Measurements from ENCODE around the gene DDX60. TPM values are rescaled to one million over a fixed set of nuclear protein-coding genes. Genes with fewer than 3 reads are reported as not detected.

Gene DDX60
- total and polyA plus RNA-seq, 10 of the 15 experiments (the other 5 are each of a cell fraction or from before 2014, with no cell fraction given): 2.7 to 28.4 (median 6.3) TPM

DNA sequence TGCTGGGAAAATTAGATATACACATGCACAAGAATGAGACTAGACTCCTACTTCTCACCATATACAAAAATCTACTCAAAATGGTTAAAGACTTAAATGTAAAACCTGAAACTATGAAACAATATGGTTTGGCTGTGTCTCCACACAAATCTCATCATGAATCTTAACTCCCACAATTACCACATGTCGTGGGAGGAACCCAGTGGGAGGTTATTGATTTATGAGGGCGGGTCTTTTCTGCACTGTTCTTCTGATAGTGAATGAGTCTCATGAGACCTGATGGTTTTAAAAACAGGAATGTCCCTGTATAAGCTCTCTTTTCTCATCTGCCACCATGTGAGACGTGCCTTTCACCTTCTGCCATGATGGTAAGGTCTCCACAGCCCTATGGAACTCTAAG lies 48.5 kb upstream of the DDX60 start:
- H4K20me1 ChIP-seq (ENCODE audit: control insufficient read depth, insufficient read depth): no peaks in the 10 kb centered on the region
- no peaks in the 10 kb centered on the region for H3K36me3 ChIP-seq (ENCODE audit: control insufficient read depth in 2 of 2, insufficient read depth in 2 of 2, low read length in 1 of 2)
- no peak overlapping the region for H3K9ac ChIP-seq (ENCODE audit: control insufficient read depth, insufficient read depth, low read length)
- ATAC-seq: no peak
- no peak overlapping the region for H3K4me3 ChIP-seq
- no TSS peak for BruUV-seq (replicated peaks)
- H2AFZ ChIP-seq (ENCODE audit: control insufficient read depth, low read depth, low read length): no peak overlapping the region
- no peak for DNase-seq (ENCODE audit: low read depth, low spot score)
- POLR2A ChIA-PET: no interaction called here
- RAD21 ChIA-PET (ENCODE audit: unreplicated experiment): no interaction called here
- WGBS (ENCODE audit: insufficient coverage, insufficient replicate concordance, low lambda C conversion rate, missing lambda C conversion rate): 23% methylated on average over 3 of the region's 3 CpGs
- SMC1A ChIA-PET (ENCODE audit: uncharacterized antibody, unreplicated experiment): interaction anchor here (1.7 kb wide), 1 partner anchor 9 kb away, joined by 3 read pairs; no protein-coding TSS in a partner anchor
- no peak overlapping the region for H3K4me2 ChIP-seq (ENCODE audit: control insufficient read depth, insufficient read depth)
- in situ Hi-C loops (cut with MboI): no loop called here
- H3K79me2 ChIP-seq (ENCODE audit: control insufficient read depth, insufficient read depth, low read length): no peaks in the 10 kb centered on the region
- no peaks in the 10 kb centered on the region for H3K4me1 ChIP-seq (ENCODE audit: control insufficient read depth, insufficient read depth, low read length)
- H3K9me3 ChIP-seq (replicated peaks; ENCODE audit: control insufficient read depth, insufficient read depth, low read length): no peaks in the 10 kb centered on the region; the same call in 2 of the 3 replicates
- no peak for FAIRE-seq
- CTCF ChIA-PET: no interaction called here
- intact Hi-C loops (cut with micrococcal nuclease; ENCODE audit: unreplicated experiment): no loop called here
- no peaks in the 10 kb centered on the region for H3K27me3 ChIP-seq (replicated peaks in 1 of 2; ENCODE audit: control insufficient read depth in 2 of 2, insufficient read depth in 2 of 2, low read length in 1 of 2)
- no peak overlapping the region for H3K27ac ChIP-seq (ENCODE audit: control insufficient read depth, insufficient read depth)
- TF ChIP-seq PML (IDR thresholded peaks at IDR 0.05; ENCODE audit: low read length) (no peak), POLR2AphosphoS5 (IDR thresholded peaks at IDR 0.05; ENCODE audit: low read length) (no peak), NR2F1 (conservative IDR thresholded peaks at IDR 0.05) (no peak), PAX8 (IDR thresholded peaks at IDR 0.05) (no peak), CHD4 (IDR thresholded peaks at IDR 0.05) (no peak), SMC3 (IDR thresholded peaks at IDR 0.05; ENCODE audit: borderline replicate concordance, low read length) (no peak), CREB1 (IDR thresholded peaks at IDR 0.05; ENCODE audit: low read depth) (no peak), MTA3 (IDR thresholded peaks at IDR 0.05; ENCODE audit: borderline replicate concordance, low read length) (no peak)
- TF ChIP-seq, protein P1, sequence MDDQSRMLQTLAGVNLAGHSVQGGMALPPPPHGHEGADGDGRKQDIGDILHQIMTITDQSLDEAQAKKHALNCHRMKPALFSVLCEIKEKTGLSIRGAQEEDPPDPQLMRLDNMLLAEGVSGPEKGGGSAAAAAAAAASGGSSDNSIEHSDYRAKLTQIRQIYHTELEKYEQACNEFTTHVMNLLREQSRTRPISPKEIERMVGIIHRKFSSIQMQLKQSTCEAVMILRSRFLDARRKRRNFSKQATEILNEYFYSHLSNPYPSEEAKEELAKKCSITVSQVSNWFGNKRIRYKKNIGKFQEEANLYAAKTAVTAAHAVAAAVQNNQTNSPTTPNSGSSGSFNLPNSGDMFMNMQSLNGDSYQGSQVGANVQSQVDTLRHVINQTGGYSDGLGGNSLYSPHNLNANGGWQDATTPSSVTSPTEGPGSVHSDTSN (IDR thresholded peaks at IDR 0.05; ENCODE audit: insufficient replicate concordance, low read depth, low read length): no peak
- TF ChIP-seq, protein P2, sequence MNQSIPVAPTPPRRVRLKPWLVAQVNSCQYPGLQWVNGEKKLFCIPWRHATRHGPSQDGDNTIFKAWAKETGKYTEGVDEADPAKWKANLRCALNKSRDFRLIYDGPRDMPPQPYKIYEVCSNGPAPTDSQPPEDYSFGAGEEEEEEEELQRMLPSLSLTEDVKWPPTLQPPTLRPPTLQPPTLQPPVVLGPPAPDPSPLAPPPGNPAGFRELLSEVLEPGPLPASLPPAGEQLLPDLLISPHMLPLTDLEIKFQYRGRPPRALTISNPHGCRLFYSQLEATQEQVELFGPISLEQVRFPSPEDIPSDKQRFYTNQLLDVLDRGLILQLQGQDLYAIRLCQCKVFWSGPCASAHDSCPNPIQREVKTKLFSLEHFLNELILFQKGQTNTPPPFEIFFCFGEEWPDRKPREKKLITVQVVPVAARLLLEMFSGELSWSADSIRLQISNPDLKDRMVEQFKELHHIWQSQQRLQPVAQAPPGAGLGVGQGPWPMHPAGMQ (IDR thresholded peaks at IDR 0.05; ENCODE audit: borderline replicate concordance): no peak
- TF ChIP-seq, protein P3, sequence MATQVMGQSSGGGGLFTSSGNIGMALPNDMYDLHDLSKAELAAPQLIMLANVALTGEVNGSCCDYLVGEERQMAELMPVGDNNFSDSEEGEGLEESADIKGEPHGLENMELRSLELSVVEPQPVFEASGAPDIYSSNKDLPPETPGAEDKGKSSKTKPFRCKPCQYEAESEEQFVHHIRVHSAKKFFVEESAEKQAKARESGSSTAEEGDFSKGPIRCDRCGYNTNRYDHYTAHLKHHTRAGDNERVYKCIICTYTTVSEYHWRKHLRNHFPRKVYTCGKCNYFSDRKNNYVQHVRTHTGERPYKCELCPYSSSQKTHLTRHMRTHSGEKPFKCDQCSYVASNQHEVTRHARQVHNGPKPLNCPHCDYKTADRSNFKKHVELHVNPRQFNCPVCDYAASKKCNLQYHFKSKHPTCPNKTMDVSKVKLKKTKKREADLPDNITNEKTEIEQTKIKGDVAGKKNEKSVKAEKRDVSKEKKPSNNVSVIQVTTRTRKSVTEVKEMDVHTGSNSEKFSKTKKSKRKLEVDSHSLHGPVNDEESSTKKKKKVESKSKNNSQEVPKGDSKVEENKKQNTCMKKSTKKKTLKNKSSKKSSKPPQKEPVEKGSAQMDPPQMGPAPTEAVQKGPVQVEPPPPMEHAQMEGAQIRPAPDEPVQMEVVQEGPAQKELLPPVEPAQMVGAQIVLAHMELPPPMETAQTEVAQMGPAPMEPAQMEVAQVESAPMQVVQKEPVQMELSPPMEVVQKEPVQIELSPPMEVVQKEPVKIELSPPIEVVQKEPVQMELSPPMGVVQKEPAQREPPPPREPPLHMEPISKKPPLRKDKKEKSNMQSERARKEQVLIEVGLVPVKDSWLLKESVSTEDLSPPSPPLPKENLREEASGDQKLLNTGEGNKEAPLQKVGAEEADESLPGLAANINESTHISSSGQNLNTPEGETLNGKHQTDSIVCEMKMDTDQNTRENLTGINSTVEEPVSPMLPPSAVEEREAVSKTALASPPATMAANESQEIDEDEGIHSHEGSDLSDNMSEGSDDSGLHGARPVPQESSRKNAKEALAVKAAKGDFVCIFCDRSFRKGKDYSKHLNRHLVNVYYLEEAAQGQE (IDR thresholded peaks at IDR 0.05; ENCODE audit: low read depth, low read length): no peak
- TF ChIP-seq, protein P4, sequence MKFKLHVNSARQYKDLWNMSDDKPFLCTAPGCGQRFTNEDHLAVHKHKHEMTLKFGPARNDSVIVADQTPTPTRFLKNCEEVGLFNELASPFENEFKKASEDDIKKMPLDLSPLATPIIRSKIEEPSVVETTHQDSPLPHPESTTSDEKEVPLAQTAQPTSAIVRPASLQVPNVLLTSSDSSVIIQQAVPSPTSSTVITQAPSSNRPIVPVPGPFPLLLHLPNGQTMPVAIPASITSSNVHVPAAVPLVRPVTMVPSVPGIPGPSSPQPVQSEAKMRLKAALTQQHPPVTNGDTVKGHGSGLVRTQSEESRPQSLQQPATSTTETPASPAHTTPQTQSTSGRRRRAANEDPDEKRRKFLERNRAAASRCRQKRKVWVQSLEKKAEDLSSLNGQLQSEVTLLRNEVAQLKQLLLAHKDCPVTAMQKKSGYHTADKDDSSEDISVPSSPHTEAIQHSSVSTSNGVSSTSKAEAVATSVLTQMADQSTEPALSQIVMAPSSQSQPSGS (IDR thresholded peaks at IDR 0.05; ENCODE audit: low read length): no peak
- TF ChIP-seq, protein P5, sequence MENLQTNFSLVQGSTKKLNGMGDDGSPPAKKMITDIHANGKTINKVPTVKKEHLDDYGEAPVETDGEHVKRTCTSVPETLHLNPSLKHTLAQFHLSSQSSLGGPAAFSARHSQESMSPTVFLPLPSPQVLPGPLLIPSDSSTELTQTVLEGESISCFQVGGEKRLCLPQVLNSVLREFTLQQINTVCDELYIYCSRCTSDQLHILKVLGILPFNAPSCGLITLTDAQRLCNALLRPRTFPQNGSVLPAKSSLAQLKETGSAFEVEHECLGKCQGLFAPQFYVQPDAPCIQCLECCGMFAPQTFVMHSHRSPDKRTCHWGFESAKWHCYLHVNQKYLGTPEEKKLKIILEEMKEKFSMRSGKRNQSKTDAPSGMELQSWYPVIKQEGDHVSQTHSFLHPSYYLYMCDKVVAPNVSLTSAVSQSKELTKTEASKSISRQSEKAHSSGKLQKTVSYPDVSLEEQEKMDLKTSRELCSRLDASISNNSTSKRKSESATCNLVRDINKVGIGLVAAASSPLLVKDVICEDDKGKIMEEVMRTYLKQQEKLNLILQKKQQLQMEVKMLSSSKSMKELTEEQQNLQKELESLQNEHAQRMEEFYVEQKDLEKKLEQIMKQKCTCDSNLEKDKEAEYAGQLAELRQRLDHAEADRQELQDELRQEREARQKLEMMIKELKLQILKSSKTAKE (IDR thresholded peaks at IDR 0.05; ENCODE audit: low read depth, poor library complexity, severe bottlenecking): no peak
- TF ChIP-seq, protein P6, sequence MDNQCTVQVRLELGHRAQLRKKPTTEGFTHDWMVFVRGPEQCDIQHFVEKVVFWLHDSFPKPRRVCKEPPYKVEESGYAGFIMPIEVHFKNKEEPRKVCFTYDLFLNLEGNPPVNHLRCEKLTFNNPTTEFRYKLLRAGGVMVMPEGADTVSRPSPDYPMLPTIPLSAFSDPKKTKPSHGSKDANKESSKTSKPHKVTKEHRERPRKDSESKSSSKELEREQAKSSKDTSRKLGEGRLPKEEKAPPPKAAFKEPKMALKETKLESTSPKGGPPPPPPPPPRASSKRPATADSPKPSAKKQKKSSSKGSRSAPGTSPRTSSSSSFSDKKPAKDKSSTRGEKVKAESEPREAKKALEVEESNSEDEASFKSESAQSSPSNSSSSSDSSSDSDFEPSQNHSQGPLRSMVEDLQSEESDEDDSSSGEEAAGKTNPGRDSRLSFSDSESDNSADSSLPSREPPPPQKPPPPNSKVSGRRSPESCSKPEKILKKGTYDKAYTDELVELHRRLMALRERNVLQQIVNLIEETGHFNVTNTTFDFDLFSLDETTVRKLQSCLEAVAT (IDR thresholded peaks at IDR 0.05): no peak
